ENCODE data around the gene ONECUT2. TPM values are rescaled to one million over a fixed set of nuclear protein-coding genes. Genes with fewer than 3 reads are reported as not detected.

Gene ONECUT2
- total and polyA plus RNA-seq, 11 donors = under 0.01 to 0.08 (median 0.05) TPM; not detected in 4

DNA sequence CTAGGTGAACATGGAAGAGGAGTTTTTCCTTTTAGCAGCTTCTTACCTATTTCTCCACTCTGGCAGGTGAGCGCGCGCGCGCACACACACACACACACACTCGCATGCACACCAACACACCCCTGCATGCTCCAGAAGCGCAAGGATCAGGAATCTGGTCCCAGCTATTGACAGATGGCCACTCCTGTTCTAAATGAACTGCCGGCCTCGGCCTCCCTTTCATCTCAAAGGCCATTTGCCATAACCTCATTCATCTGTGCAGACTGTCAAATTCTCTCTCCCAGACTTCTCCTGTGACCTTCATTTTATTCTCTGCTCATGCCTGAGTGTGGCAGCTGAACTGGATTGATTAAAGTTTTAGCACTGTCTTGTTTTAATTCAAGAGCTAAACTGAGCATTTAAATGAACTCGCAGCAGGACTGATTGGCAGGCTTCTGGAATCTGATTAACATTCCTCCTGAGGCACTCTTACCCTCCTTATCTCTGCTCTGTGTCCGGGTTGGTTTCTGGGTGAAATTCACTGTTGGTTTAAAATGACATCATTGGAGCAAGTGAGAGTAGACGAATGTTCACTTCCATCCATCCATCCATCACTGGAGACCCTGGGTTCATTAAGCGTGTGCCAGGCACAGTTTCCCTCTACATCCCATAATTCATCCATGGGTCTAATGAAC lies 92.5 kb downstream of the ONECUT2 start:
- intact Hi-C loops (cut with DNase I) = no loop called here
- no peak overlapping the region for H3K27ac ChIP-seq
- H3K36me3 ChIP-seq = no peaks in the 10 kb centered on the region
- H3K27me3 ChIP-seq = no peaks in the 10 kb centered on the region
- no peak for ATAC-seq
- TF ChIP-seq, protein P1, sequence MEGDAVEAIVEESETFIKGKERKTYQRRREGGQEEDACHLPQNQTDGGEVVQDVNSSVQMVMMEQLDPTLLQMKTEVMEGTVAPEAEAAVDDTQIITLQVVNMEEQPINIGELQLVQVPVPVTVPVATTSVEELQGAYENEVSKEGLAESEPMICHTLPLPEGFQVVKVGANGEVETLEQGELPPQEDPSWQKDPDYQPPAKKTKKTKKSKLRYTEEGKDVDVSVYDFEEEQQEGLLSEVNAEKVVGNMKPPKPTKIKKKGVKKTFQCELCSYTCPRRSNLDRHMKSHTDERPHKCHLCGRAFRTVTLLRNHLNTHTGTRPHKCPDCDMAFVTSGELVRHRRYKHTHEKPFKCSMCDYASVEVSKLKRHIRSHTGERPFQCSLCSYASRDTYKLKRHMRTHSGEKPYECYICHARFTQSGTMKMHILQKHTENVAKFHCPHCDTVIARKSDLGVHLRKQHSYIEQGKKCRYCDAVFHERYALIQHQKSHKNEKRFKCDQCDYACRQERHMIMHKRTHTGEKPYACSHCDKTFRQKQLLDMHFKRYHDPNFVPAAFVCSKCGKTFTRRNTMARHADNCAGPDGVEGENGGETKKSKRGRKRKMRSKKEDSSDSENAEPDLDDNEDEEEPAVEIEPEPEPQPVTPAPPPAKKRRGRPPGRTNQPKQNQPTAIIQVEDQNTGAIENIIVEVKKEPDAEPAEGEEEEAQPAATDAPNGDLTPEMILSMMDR (IDR thresholded peaks at IDR 0.05) = no peak
- TF ChIP-seq POLR2A (IDR thresholded peaks at IDR 0.05) = no peak
- no peak overlapping the region for H3K4me3 ChIP-seq
- no peak for DNase-seq
- peaks cover 0 to 10% (median 0%) of the 10 kb centered on the region in 12 donors for H3K9me3 ChIP-seq
- 51 to 72% (median 62%) methylated on average over 13 of the region's 13 CpGs for WGBS, 4 donors
- H3K4me1 ChIP-seq = peaks cover 0 to 12% (median 2%) of the 10 kb centered on the region in 12 donors

DNA sequence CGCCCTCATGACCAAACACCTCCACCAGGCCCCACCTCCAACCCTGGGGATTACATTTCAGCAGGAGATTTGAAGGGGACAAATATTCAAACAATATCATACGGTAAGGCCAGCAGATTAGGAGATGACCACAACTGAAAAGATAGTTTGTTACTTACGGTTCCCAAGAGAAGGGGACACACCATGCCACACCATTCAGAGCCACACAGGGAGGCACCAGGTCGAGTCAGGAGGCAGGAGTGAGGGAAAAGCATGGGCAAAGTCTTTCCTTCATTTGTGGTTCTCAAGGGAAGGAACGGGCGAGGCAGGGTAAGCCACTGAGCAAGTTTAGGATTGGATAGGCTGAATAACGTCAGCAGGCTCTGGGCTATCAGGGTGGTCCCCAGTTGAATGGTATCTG lies 94.0 kb downstream of the ONECUT2 start:
- no peak for ATAC-seq
- Histone ChIP-seq H3K36me3 (no peaks in the 10 kb centered on the region), H3K4me1 (peaks cover 0 to 17% (median 8%) of the 10 kb centered on the region in 12 donors), H3K27ac (no peak overlapping the region), H3K27me3 (no peaks in the 10 kb centered on the region), H3K4me3 (no peak overlapping the region), H3K9me3 (peaks cover 0 to 10% (median 0%) of the 10 kb centered on the region in 12 donors)
- intact Hi-C loops (cut with DNase I) = no loop called here
- TF ChIP-seq, protein P1 (IDR thresholded peaks at IDR 0.05) = no peak
- TF ChIP-seq POLR2A (IDR thresholded peaks at IDR 0.05) = no peak
- no peak for DNase-seq
- WGBS, 4 donors = 74 to 79% (median 75%) methylated on average over 7 of the region's 7 CpGs

DNA sequence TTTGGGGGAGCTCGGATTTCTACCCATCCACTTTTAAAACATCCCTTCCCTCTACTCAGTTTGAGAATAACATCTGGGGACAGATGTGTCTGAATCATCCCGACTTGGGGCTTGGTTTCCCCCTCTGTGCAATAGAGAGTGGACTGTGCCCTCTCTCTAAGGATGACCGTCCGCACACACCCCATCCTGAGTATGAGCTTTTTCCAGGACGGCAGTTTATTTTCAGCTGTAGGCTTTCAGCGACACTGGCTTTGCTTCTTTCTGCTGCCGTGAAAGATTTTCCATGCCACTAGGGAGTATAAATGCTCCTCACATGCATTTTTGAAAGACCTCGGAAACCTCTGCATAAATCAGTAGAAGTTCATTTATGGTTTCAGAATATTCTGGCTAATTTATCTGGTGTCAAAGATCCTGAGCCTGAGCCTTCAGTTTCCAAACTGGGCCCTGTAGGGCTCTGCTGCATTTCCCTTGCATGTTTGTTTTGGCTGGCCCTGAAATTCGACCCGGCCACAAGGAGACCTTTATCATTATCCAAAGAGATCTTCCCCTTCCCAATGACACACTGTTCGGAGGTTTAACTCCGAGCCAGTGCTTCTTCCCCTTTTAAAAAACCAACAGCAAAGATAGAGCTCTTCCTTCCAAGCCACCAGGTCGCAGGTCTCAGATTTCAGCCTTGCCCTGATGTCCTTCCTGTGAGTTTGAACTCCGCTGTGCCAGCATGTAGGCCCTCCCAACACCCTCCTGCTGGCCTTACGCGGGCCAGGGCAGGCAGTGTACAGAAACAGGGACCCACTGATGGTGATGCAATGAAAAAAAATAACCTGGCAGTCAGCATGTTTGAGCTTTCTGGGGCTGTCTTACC lies 98.1 kb downstream of the ONECUT2 start:
- Histone ChIP-seq H3K4me1 (peaks cover 0 to 17% (median 8%) of the 10 kb centered on the region in 12 donors), H3K9me3 (no peaks in the 10 kb centered on the region), H3K4me3 (peak overlapping the region in 1 of 12 donors; percentile 19), H3K27me3 (no peaks in the 10 kb centered on the region), H3K27ac (no peak overlapping the region), H3K36me3 (no peaks in the 10 kb centered on the region)
- 23 to 30% (median 30%) methylated on average over 14 to 16 of the region's 16 CpGs for WGBS, 4 donors
- no peak for DNase-seq
- intact Hi-C loops (cut with DNase I) = no loop called here
- TF ChIP-seq POLR2A (IDR thresholded peaks at IDR 0.05) = no peak
- TF ChIP-seq, protein P1 (IDR thresholded peaks at IDR 0.05) = no peak
- ATAC-seq = peak in 3 of 4 donors; percentile 29 to 50 (median 44)

DNA sequence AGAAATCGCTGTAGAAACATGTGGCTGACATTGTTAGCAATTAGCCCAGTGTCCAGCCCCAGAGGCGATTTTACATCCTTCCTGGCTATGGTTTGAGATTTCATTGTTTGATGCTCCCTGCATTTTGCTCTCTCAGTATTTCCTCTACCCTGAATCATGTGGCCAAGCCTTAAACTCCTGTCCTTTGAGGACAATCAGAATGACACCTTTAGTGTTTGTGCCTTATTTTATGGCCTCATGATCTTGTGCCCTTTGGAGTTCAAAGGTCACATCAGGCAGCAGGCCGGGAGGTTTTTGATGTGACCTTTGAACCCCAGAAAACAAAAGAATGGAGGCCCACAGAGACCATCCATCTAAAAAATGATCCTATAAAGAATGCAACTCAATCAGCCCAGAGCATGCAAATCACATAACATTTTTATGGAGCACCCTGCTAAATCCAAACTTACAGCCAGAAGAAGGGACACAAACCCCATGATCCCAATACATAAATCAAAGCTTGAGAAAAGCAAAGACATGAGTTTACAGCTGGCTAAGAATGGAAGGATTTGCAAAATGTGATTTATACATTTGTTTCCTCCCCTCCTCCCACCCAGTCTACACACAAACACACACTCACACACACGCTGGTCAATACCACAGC lies 98.8 kb downstream of the ONECUT2 start:
- TF ChIP-seq POLR2A (IDR thresholded peaks at IDR 0.05) = no peak
- TF ChIP-seq, protein P1 (IDR thresholded peaks at IDR 0.05) = no peak
- intact Hi-C loops (cut with DNase I) = no loop called here
- peak in 1 of 4 donors; percentile 26 for ATAC-seq
- no peaks in the 10 kb centered on the region for H3K9me3 ChIP-seq
- no peaks in the 10 kb centered on the region for H3K27me3 ChIP-seq
- H3K36me3 ChIP-seq = no peaks in the 10 kb centered on the region
- WGBS, 4 donors = 45 to 68% (median 57%) methylated on average over 4 of the region's 4 CpGs
- no peak overlapping the region for H3K4me3 ChIP-seq
- no peak for DNase-seq
- no peak overlapping the region for H3K27ac ChIP-seq
- peaks cover 0 to 17% (median 8%) of the 10 kb centered on the region in 12 donors for H3K4me1 ChIP-seq

Data from heart left ventricle (tissue), 16 donors.